SK-N-SH treated with all-trans-retinoic acid at 6 μM for 48 hours (cell line): ENCODE data around the gene GPR161.

Experiments used
- ARNTL ChIP-seq: fragments of 450-650 bp; formaldehyde crosslinking; IDR thresholded peaks from 2 replicates; pipeline ENCODE4 v1.5.0; 2020; ENCODE audit warnings: low read depth, mild to moderate bottlenecking, moderate library complexity, borderline replicate concordance
- POU6F1 ChIP-seq: fragments of 250-450 bp; sonication (Bioruptor Pico); IDR thresholded peaks from 2 replicates; pipeline ENCODE4 v1.8.0; 2021; ENCODE audit warnings: low read depth, mild to moderate bottlenecking, moderate library complexity, borderline replicate concordance

GRCh38 chr1:168054117-168054516 lies 82.6 kb downstream of the GPR161 start:
- TF ChIP-seq ARNTL (CRISPR knock-in tag) (no peak), POU6F1 (CRISPR knock-in tag) (no peak)
